SU-DHL-6 (cell line): ENCODE measurements around the gene SIAE.

Source experiments
- CTCF ChIP-seq: fragments of 200-600 bp; sonication (generic); IDR thresholded peaks from one replicate; pipeline ENCODE4 v1.5.1; 2017; ENCODE audit warnings: antibody characterized with exemption, mild to moderate bottlenecking, low read length, moderate library complexity; ENCODE audit not compliant: insufficient read depth, poor library complexity, severe bottlenecking
- EZH2phosphoT487 ChIP-seq: fragments of 200-600 bp; sonication (generic), shearing (Covaris generic); conservative IDR thresholded peaks from 2 replicates; pipeline ENCODE4 v1.6.1; 2018; ENCODE audit warnings: mild to moderate bottlenecking, antibody characterized with exemption, low read length, moderate library complexity, mixed read lengths

- TF ChIP-seq CTCF: no peak
- no peak for TF ChIP-seq EZH2phosphoT487
These were observed 89.8 kb downstream of the SIAE start for GRCh38 chr11:124583781-124584180.
